HG03354 (cell line): ENCODE measurements around the gene ALG12.
A peak's percentile ranks its signal among the peaks of the same experiment; 100 is the strongest.

ENCODE experiments used
- ATAC-seq: cut with Tn5 transposase; IDR thresholded peaks from one replicate; pipeline ENCODE4 v1.9.1; 2021; ENCODE audit warnings: mild to moderate bottlenecking; ENCODE audit not compliant: unreplicated experiment, poor library complexity, severe bottlenecking

Gene ALG12

DNA sequence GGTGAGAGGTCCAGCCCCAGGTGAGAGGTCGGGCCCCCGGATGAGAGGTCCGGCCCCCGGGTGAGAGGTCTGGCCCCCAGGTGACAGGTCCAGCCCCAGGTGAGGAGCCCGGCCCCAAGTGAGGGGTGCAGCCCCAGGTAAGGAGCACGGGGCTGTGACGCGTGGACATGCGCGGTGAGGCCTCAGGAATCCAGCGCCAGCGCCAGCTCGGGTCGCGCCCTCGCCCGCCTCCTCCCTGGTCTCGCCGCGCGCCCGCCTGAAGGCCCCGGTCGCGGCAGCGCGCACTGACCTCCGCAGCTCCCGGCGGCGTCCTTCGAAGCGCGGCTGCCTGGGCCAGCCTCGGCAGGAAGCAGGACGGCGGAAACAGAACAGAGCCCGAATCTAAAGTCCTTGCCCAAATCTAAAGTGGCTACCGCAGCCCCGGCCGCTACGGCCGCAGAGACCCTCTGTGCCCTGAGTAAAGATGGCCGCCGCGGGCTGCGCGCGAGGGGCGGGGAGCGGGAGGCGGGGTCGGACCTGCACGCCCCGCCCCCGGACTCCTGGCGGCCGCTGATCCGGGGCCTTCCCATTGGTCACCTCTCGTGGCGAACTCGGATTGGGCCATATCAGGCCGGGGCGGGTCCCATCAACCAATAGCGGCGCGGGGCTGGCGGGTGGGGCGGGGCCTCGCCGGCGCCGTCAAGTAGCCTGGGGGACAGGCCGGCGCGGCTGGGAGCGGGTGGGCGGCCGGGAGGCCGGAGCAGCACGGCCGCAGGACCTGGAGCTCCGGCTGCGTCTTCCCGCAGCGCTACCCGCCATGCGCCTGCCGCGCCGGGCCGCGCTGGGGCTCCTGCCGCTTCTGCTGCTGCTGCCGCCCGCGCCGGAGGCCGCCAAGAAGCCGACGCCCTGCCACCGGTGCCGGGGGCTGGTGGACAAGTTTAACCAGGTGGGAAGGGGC lies at the start of gene ALG12, which contains the start of gene CRELD2:
Gene ALG12, minus strand, starts transcription at position 465 of the 937 bp plus-strand sequence. CDS start 4,673 bp downstream, outside the sequence.
Gene CRELD2, plus strand, starts transcription at position 661 of the 937 bp plus-strand sequence. Its CDS starts 136 bp downstream, at position 797.
- ATAC-seq = peak; percentile 87

DNA sequence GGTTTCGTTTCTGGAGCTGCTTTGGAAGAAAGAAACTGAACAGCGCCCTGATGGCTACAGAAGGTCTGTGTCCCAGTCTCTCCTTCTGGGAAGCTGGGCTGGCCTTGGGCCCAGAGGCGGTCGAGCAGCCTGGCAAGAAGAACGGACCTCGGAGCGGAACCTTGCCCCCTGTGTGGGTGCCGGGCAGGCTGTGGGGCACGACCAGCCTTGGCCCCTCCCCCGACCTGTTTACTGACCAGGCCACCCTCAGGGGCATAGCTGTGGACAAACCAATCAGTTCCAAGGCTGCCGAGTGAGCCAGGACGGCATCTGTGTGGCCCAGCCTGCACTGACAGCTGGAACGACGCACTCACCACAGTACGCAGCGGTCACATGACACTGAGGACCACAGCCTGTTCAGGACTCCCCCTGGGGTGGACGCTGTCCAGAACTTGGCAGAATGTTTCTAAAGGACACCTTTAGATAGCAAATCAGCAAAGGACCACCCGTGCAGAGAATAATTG lies 49.5 kb upstream of the ALG12 start:
- ATAC-seq = no peak

DNA sequence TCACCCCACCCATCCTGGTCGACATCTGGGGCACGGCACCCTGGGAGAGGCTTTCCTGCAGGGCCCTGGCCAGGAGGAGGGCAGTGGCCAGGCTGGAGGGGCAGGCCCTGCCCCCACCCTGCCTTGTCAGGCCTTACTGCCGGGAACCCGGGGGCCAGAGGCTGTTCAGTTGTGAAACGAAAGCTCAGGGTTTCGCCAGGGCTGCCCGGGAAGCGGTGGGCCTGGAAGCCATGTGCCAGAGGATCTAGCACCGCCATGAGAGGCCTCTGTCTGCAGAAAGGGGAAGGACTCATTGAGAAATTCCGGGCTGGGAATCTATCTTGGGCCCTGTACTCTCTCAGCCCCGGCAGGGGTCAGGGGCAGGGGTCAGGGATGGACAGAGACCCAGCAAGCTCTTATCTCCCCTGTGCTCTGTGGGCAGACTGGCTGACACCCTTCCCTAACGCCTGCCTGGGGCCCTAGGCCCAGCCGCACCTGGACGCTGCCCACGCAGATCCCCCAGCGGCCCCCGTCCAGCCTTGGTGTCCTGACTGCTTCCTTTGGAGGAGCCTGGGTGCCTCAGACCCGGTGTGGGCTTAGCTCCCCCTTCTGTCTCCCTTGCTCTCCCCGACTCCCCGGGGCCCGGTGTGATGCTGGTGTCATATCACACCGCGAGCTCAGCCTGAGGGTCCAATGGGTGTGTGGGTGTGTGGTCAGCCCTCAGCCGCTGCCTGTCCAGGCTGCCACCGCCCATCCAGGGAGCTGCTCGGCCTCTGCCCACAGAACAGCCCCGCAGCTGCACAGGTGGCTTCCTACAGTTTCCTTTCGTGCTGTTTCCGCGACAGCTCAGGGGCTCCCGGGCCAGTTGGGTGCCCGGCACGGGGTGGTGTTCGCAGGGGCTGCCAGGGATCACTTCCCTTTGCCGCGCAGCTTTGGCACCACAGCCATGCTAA lies 48.8 kb upstream of the ALG12 start:
- no peak for ATAC-seq

DNA sequence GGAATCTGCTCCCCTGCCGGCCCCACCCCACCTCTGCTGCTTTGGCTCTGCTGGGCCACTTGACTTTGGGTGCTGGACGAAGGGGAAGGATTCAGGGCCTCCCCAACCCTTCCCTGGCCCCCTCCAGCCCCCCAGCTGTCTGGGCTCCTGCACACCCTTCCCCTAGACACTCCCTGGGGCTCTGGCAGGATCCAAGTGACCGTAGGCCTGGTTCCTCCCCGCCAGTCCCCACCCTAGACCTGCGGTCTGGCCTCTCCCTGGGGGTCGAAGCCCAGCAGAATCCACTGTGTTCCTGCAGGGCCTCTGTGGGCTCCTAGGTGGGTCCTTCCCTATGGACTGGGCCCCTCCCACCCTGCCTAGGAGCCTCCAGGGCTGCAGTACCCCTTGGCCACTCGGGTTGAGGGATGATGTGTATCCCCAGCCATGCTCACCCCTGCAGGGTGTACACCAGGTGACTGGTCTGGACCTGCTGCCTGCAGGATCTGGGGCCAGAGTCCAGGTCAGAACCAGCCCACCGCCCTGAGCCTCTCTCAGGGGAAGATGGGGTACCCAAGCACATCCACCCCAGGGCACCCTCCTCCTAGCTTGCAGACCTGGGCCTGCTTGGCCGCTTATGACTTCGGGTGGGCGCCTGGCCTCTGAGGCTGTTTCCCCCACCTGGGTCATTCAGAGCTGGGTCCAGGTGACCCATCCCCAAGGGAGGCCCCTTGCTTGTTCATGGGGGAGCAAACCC lies 48.0 kb upstream of the ALG12 start:
- ATAC-seq = no peak

DNA sequence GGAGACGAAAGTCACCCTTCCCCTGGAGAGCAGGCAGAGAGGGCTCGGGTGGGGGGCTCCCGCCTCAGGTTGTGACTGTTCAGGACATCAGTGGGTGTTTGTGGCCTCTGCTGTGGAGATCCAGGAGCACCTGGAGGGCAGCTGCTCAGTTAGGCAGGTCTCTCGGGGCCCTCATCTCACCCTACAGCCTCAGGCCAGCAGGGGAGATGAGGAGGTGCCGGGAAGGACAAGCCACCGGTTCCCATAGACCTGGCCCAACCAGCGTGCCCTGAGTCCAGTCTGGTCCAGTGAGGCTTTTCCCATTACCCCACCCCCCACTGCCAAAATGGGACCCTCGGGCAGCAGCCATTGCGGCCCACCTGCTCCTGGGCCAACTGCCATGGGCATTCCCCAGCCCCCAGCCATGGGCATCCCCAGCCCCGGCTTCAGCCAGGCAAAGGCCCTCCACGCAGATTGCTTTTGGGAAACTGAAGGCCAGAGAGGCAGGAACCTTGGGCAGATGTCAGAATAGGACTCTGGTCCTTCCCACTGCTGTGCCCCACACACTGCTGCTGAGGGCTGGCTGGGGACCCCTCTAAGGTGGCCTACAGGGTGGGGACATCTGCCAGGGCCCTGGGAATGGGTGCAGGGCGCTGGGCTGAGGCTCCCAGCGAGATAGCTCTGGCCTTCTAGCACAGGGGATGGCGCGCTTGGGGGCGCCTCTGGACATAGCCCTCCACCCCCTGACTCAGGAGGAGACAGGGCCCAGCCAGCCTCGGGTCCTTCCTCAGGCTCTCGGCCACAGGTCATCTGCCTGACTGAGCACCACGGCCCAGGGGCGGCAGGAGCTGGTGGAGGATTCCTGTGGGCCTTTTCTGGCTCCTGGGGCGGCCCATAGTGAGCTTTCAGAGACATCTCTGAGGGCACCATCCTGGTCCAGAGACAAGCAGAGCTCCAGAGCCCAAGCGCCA lies 47.1 kb upstream of the ALG12 start:
- ATAC-seq = no peak

DNA sequence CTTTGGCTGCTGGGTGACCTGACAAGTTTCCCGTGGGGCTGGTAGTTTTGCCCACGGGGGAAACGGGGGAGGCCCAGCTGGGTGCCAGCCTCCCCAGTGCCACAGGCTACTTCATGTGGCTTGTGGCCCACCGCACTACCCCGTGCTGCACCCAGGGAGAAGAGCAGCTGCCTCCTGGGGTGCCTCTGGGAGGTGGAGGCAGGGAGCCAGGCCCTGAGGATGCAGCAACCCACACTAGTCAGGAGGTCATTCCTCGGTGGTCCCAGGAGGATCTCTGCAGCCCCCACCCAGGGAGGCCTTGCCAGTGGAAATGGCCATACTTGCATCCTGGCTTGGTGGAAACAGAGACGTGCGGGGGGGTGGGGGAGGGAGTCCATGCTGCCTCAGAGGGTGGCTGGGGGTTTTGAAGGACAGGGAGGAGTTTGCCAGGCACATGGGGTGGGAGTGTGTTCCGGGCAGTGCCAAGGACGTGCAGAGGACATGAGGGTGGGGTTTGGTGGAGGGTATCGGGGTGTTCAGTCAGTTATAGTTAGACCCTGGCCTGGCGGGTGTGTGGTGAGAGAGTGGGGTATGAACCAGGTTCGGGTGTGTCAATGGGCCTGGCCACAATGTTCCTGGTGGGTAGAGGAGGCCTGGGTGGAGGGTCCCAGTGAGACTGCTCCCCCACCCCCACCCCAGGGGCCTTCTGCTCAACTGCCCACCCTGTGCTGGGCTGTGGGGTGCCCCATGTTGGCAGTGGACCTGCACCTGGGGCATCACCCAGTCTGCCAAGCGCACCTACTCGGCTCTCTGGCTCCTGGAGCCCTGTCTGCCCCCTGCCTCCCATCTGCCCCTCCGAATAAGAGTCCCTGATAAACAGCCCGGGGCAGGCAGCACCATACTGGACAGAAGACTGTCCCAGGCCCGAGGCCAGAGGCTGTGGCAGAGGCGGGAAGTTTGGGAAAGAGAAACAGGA lies 46.2 kb upstream of the ALG12 start:
- ATAC-seq = no peak

DNA sequence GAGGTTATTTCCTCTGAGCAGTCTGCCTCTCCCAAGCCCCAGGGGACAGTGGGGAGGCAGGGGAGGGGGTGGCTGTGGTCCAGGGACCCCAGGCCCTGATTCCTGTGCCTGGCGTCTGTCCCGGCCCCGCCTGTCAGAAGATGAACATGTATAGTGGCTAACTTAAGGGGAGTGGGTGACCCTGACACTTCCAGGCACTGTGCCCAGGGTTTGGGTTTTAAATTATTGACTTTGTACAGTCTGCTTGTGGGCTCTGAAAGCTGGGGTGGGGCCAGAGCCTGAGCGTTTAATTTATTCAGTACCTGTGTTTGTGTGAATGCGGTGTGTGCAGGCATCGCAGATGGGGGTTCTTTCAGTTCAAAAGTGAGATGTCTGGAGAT lies 45.4 kb upstream of the ALG12 start:
- no peak for ATAC-seq

DNA sequence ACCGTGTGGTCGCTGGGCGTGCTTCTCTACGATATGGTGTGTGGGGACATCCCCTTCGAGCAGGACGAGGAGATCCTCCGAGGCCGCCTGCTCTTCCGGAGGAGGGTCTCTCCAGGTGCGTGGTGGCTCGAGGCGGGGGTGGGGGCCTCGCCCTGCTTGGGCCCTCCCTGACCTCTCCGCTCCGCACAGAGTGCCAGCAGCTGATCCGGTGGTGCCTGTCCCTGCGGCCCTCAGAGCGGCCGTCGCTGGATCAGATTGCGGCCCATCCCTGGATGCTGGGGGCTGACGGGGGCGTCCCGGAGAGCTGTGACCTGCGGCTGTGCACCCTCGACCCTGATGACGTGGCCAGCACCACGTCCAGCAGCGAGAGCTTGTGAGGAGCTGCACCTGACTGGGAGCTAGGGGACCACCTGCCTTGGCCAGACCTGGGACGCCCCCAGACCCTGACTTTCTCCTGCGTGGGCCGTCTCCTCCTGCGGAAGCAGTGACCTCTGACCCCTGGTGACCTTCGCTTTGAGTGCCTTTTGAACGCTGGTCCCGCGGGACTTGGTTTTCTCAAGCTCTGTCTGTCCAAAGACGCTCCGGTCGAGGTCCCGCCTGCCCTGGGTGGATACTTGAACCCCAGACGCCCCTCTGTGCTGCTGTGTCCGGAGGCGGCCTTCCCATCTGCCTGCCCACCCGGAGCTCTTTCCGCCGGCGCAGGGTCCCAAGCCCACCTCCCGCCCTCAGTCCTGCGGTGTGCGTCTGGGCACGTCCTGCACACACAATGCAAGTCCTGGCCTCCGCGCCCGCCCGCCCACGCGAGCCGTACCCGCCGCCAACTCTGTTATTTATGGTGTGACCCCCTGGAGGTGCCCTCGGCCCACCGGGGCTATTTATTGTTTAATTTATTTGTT lies 44.8 kb upstream of the ALG12 start:
- ATAC-seq = no peak

DNA sequence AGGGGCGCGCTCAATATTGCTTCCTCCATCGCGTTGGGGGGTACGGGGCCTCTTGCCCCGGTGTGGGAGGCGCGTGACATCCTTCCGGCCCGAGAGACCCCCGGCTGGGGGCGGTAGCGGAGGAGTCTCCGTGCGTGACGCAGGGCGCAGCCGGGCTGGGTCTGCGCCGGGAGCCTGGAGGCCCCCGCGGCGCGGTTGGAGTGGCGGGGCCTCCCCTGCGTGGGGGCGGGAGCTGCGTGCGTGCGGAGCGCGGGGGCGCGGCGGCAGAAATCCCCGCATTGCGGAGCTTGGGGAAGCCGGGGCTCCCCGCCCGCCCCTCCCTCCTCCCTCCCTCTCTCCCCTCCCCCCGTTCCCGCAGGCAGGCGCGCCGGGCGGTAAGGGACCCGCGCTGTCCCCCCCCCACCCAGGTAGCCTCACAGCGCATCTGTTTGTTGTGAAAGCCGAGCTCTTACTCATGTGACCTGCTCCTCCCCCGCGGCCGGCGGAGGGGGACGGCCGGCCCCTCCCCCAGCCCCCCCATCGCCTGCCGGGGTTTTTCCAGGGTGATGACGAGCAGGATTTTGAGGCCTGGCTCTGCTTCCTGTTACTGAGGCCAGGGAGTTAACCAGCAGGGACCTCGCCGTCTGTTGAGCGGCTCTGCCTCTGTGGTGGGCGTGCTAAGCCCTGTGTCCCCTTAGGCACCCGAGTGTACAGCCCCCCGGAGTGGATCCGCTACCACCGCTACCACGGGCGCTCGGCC lies 43.9 kb upstream of the ALG12 start:
- peak; percentile 26 for ATAC-seq

DNA sequence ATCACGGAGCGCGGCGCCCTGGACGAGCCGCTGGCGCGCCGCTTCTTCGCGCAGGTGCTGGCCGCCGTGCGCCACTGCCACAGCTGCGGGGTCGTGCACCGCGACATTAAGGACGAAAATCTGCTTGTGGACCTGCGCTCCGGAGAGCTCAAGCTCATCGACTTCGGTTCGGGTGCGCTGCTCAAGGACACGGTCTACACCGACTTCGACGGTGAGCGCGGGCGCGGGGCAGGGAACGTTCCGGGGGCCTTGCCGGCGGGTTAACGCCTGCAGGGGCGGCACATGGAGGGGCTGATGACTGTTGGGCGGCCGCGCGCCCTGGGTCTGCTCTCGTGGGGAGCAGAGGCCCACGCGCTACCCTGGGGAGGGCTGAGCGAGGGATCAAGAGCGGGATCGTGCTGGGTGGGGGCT lies 43.4 kb upstream of the ALG12 start:
- ATAC-seq = no peak

DNA sequence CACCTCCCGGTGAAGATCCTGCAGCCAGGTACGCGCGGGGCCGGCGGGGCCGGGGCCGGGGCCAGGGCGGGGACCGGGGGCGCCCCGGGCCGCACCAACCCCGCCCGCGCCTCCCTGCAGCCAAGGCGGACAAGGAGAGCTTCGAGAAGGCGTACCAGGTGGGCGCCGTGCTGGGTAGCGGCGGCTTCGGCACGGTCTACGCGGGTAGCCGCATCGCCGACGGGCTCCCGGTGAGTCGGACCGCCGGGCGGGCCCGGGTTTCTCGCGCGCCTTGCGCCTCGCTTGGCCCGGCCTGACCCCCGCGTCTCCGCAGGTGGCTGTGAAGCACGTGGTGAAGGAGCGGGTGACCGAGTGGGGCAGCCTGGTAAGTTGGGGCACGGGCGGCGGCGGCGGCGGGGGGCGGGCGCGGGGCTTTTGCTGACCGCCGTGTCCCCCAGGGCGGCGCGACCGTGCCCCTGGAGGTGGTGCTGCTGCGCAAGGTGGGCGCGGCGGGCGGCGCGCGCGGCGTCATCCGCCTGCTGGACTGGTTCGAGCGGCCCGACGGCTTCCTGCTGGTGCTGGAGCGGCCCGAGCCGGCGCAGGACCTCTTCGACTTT lies 42.9 kb upstream of the ALG12 start:
- ATAC-seq = peak; percentile 1

DNA sequence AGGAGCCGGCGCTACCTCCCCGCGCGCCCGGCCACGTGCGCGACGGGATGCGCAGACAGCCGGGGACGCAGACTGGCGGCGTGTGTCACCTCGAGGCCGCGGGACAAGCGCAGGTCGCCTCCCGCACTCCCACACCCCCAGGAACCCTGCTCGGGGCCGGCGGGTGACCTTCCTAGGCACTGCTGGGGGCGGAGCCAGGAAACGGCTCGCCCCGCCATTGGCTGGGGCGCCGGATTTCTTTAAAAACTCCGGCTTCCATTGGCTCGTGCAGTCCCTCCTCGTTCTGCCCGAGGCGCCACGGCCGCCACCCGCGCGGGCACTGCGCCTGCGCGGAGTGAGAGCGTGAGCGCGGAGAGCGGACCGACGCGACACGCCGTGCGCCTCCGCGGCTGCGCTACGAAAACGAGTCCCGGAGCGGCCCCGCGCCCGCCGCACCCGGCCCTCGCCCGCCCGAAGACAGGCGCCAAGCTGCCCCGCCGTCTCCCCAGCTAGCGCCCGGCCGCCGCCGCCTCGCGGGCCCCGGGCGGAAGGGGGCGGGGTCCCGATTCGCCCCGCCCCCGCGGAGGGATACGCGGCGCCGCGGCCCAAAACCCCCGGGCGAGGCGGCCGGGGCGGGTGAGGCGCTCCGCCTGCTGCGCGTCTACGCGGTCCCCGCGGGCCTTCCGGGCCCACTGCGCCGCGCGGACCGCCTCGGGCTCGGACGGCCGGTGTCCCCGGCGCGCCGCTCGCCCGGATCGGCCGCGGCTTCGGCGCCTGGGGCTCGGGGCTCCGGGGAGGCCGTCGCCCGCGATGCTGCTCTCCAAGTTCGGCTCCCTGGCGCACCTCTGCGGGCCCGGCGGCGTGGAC lies 42.1 kb upstream of the ALG12 start, which contains the start of gene PIM3:
Gene PIM3, plus strand, starts transcription at position 614 of the 846 bp plus-strand sequence. Its CDS starts 176 bp downstream, at position 790.
- peak; percentile 74 for ATAC-seq

DNA sequence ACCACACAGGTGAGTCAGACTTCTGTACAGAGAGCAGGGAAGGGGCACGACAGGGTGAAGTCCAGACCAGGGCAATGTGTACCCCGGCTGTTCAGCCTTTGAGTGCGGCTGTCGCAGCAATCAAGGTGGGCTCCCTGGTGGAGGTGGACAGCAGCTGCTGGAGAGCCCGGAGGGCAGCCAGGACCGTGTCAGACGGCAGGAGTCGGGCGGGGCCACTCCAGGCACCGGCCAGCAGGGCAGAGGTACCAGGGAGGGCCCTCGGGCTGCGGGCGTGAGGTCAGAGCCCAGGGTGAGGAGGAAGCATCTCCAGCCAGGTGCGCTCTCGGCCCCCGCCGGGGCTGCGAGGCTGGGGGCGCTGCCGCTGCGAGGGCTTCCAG lies 41.5 kb upstream of the ALG12 start:
- ATAC-seq = peak; percentile 21
